Hematopoietic multipotent progenitor cell (in vitro differentiated cells): ENCODE results near the gene NPY4R2. TPM values are rescaled to one million over a fixed set of nuclear protein-coding genes. Genes with fewer than 3 reads are reported as not detected.
A peak's percentile ranks its signal among the peaks of the same experiment; 100 is the strongest.
"Not testable (repeated sequence)": the region's sequence is repeated elsewhere in the genome, so short reads cannot be mapped to it uniquely, and the experiment has no call there.

ENCODE experiments used
- DNase-seq, 3 donors: peaks; one replicate each; pipeline ENCODE4 v3.0.0-alpha.2; 2011 to 2015; ENCODE audit warnings: low read depth in 2 of 3, low spot score in 2 of 3
- total RNA-seq: library from RNA; depleted of rRNA; stranded (reverse); fragments of >200 nt; gene quantifications from one replicate; pipeline ENCODE4 v1.2.3, GENCODE V29; 2012

The NPY4R2 gene
- total RNA-seq, 1 donor, result under 0.01 TPM

DNA sequence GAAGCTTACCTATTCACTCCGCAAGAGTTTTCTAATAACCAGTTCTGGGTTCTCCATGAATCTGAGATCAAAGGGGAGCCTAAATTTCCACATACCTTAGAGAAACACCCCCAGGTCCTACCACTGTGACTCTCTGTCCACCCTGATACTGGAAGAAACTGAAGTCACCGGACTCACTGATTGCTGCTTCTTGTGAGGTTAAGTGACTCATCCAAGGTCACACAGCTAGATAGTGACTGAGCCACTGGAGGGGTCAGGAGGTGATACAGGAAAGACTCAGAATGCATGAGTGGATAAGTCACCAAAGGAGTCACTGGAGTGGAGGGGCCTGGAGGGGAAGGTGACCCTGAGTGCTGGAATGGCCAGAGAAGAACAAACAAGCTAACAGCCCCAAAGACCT is 9.8 kb downstream of the NPY4R2 start:
- not testable (repeated sequence) for DNase-seq

DNA sequence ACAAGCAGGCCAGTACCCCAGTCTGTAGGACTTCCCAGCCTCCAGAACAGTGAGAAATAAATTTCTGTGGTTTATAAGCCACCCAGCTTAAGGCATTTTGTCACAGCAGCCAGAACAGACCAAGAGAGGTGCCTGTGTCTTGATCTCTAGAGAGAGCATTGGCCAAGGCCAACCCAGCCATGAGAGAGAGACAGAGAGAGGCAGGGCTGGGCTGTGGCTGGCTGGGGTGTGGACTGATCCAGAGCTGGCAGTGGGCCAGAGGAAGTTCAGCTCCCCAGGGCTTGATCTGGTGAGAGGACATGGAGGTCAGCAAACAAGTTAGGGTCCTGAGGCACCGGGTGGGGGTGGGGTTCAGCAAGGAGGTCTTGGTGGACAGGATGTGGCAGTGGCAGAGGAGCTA is 14.4 kb downstream of the NPY4R2 start:
- not testable (repeated sequence) for DNase-seq

DNA sequence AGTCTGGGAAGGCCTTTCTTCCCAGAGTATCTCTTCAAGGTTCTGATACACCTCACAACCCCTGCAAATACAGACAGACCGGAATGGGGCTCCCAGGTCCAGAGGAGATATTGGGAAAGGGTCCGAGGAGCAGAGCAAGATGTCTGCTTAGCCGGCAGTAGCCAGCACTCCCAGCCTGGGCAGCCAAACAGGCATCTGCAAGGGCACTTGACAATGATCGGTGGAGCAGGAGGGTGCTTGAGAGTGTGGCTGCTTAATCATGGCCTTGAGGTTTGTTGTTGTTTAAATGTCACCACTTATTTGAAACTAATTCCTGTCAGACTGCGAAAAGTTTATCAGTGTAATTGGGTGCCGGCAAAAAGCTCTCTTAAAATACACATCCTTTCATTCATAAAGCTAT is 15.0 kb downstream of the NPY4R2 start:
- not testable (repeated sequence) for DNase-seq

DNA sequence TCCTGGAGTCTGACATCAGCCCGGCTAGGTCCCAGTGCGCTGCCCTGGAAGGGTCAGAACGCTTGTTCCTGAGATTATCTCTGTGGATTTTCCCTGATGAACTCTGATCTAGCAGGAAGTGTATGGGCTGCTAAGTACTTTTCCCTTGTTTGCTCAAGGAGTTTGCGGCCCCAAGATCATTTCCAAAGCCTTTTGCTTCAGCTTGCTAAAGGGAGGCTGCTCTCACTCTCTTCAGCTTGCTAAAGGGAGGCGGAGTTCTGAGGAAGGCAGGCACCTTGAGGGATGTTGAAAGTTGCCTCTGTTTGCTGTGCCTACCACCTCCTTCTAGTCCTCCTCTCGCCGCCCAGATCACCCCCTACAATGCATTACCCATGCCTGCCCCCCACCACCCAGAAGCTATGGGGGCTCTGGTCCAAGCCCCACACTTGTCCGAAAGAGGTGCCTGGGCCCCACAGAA is 18.3 kb downstream of the NPY4R2 start:
- DNase-seq, result not testable (repeated sequence)

DNA sequence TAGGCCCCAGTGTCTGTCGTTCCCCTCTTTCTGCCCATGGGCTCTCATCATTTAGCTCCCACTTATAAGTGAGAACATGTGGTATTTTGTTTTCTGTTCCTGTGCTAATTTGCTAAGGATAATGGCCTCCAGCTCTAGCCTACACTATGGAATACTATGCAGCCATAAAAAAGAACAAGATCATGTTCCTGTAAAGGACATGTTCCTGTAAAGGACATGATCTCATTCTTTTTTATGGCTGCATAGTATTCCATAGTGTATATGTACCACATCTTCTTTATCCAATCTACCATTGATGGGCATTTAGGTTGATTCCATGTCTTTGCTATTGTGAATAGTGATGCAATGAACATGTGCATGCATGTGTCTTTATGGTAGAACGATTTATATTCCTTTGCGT is 19.2 kb downstream of the NPY4R2 start:
- not testable (repeated sequence) for DNase-seq

DNA sequence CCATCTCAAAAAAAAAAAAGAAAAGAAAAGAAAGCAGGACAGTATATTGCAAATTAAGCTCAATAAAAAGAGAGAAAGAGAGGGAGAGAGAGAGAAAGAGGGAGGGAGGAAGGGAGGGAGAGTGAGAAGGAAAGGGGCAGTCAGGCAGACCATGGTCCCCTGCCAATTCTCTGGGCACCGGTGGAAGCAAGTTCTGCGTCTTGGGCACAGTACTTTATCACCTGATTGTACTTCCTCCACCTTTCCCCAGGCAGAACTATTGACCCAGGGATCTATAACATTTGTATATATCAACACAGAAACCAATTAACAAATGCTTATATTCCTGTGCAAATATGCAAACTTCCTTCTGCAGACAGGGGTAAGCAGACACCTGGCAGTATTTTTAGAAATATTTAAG is 22.4 kb downstream of the NPY4R2 start:
- DNase-seq, result not testable (repeated sequence)

DNA sequence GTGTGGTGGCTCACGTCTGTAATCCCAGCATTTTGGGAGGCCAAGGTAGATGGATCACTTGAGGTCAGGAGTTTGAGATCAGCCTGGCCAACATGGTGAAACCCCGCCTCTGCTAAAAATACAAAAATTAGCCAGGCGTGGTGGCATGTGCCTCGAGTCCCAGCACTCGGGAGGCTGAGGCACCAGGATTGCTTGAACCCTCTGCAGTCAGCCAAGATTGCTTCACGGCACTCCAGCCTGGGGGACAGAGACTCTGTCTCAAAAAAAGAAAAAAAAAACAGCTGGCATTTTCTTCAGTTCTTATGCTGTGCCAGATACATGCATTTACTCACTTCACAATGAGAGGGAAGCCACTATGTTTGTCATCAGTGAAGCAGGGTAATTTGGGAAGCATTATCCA is 22.9 kb downstream of the NPY4R2 start:
- DNase-seq, result not testable (repeated sequence)

DNA sequence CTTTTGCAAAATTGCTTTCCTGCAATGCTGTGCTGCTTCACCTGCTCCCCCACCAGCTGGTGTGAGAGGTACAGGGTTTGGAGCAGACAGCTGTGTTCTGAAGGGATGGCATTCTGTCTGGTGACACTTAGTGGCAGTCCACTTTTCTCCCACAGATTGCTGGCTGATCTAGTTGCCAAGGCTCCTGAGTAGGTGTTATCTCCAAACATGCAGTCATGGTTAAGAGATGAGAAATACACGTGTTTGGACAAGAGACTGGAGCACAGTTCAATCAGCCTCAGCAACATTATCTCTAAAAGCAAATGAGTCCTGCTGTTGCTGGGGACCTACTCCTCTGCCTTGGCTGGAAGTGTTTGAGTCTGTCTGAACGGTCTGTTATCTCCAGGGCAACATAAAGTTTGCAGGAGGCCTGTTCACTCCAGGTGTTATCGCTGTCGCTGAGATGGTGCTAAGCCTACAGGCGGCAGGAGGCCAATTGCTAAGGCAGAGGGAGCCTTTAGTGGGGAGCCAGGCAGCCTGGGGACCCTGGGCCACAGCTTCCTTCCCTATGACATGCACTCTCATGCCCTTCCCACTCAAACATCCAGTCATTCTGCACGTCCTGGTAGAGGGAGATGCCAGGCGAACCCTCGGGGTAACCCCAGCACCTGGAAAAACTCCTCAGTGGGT is 24.0 kb downstream of the NPY4R2 start:
- DNase-seq, result not testable (repeated sequence)

DNA sequence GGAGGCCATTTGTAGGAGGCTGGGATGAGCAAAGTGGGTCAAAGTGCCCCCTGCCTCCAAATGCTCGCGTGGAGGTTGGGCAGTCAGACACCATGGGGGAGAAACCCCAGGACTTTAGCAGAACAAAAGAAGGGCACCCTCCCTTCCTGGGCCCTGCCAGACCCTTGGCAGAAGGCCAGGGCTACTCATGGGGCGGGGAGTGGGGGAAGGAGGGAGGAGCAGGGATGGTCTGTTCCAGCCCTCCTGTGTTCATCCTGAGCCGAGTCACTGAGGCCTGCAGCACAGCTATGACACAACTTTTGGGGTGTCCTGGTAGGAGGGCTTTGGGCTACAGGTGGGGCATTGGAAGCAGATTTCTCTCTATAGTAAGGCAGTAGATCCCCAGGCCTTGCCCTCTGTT is 24.9 kb downstream of the NPY4R2 start:
- DNase-seq, result not testable (repeated sequence)

DNA sequence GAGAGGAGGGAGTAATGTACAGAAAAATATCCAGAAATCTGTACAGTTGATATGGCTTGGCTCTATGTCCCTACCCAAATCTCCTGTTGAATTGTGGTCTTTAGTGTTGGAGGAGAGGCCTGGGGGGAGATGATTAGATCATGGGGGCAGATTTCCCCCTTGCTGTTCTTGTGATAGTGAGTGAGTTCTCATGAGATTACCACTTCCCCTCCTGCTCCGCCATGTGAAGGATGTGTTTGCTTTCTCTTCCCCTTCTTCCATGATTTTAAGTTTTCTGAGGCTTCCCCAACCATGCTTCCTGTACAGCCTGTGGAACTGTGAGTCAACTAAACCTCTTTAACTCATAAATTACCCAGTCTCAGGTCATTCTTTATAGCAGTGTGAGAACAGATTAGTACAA is 29.0 kb downstream of the NPY4R2 start:
- peak in 1 of 3 donors; percentile 6 for DNase-seq

DNA sequence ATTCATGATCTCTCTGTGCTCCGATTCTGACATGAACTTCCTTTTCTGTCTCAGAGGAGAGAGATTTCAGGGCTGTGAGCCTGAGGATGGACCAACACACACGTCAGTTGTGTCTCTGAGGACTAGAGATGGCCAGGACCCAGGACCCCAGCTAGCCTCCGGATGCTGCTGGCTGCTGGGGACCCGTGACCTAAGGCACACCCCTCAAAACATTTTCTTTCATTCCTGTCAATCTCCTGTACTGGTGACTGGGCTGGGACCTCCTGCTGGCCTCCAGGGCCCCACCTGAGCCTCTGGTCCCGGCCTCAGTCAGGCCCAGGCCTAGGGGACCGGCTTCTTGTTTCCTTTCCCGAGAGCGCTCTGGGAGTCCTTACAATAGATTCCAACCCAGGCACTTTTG is 38.7 kb downstream of the NPY4R2 start:
- not testable (repeated sequence) for DNase-seq

DNA sequence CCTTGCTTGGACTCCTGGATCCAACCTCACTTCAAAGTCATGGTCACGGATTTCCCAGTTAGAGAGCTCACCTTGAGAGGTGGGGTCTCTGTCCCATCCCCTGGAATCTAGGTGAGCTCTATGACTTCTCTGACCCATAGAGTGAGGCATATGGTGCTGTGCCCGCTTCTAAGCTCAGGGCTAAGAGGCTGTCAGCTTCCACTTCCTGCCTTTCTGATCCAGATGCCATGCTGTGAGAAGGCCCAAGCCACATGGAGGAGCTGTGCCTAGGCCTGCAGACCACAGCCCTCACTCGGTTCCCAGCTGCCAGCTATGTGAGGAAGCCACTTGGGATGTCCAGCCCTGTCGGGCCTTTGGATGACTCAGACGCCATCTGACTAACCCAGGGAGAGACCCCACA is 41.2 kb downstream of the NPY4R2 start:
- not testable (repeated sequence) for DNase-seq

DNA sequence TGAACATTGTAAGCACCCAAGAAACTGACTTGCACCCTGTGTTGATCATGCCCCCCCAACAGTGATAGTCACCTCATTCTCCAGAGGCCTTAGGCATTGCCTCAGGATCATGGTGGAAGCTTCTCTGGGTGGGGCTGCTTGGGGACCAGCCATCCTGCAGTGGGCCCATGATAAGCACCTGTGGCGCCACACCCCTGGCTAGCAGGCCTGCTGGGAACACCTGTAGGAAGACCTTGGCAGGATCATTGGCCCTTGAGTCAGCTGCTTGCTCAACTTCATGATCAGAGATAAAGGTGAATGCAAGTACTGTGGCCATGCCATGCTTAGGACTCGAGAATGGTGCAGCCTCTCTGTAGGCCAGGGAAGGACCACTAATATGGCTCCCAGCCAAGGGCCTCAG is 42.2 kb downstream of the NPY4R2 start:
- DNase-seq, result not testable (repeated sequence)

DNA sequence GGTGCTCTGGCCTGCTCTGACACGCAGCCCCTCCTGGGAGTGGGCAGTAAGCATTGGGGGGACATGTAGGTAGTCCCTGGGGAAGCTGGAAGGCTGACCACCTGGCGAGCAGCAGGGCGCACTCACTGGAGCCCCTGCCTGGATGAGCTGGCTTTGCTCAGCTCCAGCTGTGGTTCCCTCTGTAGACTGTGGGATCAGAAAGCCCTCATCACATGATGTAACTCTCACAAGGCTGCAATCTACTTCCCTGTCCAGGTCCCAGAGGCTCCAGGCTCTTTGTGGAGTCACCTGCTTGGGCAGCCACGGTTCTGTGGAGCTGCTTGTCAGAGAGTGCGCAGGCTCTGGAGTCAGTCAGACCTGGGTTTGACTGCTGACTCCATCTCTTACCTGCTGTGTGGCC is 44.3 kb downstream of the NPY4R2 start:
- not testable (repeated sequence) for DNase-seq

DNA sequence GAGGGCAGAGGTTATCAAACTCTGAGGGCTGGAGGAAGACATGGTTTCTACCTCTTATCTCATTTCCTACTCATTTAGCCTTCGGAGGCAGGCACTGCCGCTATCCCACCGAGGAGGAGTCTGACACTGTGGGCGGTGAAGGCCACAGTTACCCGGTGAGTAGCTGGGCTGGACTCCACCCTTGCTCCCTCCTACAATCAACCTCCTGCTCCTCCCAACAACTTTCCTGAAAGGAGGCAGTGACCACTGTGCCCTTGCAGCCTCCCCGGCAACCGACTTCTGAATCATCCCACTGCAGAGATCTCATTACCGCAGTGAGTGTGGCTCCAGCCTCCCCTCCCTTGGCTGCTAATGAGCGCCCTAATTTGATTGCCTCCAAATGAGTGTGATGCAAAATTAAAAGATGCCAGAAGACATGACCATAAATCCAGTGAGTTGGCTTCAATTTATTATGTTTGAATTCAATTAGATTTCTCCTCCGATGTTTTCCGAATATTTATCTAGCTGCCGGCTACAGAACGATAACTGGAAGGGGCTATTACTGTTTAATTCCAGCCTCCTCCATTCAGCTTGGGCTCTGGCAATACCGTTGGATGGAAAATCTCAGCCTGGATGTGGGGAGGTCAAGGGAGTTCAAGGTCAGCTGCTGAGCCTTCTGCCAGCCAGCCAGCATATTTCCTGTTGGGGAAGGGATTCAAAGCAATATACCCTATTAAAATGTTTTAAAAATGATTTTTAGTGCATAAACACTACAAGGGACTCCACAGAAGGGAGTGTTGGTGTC is 46.0 kb downstream of the NPY4R2 start:
- DNase-seq, result not testable (repeated sequence)

DNA sequence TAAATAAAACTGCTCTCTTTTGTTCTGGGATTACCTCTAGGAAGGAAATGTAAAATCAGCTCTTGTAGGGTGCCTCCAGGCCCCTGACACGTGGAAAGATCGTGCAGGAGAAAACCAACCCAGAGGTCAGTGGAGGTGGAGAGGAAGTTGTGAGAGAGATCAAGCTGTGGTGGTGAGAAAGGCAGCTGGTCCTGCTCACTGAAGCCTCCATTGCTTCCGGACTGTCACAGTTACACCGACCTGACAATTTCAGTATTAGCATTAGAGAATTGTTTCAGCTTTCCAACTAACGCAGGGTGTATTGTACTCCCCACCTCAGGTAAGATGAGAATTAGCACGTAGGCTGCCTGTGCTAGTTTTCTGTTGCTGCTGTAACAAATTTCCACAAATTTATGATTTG is 50.5 kb downstream of the NPY4R2 start:
- DNase-seq, result not testable (repeated sequence)

DNA sequence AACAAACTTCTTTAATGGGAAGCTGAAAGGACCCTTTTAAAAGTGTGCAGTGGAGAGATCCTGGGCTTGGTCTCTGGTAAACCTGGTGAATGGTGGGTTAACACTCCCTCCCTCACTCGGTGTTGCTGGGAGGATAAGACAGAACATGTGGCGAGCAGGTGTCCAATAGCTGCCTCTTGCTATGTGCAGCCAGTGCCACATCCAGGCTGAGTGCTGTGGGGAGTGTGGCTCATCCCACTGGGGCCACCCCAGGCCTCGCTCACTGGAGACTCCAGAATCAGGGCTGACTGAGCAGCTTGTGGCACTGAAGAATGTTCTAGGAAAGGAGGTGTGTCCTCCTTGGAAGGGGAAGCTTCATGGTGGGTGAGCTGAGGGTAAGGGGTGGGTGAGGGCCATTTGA is 51.6 kb downstream of the NPY4R2 start:
- not testable (repeated sequence) for DNase-seq

DNA sequence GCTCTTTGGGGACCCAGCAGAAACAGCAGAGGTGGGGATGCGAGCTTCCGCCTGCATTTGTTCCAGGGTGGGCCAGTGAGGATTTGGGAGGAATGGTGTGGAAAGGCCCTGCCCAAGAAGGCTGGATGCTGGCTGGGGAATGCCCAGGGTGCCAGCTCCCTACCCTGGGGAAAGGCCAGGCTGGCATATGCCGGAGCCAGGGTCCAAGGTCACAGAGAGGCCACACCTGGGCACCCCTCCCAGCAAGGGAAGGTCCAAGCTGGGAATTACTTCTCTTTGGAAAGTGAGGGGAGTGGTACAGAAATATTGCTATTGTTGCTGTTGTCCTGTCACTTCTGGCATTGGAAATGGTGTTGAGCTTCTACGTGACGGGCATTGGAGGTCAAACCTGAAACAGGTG is 53.1 kb downstream of the NPY4R2 start:
- not testable (repeated sequence) for DNase-seq

DNA sequence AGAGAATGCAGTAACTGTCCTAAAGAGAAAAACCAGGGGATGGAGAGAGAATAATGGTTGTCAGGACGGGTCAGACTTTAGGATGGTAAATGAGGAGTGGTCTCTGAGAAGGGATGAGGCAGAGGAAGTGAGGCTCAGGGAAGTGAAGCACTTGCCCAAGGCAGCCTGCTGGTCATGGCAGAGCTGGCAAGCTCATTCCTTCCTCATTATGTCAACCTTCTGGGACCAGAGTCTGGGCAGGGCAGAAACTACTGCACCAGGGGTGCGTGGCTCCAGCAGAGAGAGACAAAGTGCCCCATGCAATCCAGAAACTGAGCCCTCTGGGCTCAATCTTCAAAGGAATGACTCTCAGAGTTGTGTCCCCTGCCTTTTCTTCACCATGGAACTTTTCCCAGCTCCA is 53.6 kb downstream of the NPY4R2 start:
- not testable (repeated sequence) for DNase-seq
